ENCODE results near the gene MRPL9.
"Not testable (repeated sequence)": the region's sequence is repeated elsewhere in the genome, so short reads cannot be mapped to it uniquely, and the experiment has no call there.

The MRPL9 gene

DNA sequence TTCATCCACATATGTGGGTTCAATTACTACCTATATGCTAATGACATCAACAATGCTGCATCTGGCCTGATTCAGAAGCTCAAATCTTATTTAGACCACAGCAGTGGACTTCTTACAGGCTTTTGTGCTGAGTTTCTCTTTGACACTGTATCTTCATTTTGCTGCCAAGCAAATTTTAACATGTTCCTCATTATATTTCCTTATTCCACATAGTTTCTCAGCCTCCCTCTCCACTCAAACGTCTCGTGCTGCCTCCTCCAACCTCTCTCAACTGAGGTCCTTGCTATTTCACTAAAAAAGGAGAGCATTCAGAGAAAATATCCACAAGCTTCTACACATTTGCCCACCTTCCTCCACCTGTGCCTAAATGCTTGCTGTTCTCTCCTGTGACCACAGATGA lies 20.5 kb upstream of the MRPL9 start:
- DNase-seq, result no peak

DNA sequence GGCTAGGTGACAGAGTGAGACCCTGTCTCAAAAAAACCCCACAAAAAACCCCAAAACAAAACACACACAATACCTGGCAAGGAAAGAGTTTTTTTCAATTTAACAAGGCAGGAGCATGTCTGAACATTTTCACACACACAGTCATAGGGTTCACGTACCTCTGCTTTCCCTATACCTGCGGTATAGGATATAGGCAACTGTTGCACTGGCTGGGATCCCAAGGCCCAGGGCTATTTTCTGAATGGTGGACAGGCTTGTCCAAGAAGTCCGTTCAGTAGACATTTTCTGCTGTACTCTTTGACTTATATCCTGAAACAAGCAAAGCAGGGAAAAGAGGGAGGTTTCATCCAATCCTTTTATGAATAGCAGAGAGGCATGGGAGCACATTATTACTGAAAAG lies 19.4 kb upstream of the MRPL9 start:
- DNase-seq, result no peak

DNA sequence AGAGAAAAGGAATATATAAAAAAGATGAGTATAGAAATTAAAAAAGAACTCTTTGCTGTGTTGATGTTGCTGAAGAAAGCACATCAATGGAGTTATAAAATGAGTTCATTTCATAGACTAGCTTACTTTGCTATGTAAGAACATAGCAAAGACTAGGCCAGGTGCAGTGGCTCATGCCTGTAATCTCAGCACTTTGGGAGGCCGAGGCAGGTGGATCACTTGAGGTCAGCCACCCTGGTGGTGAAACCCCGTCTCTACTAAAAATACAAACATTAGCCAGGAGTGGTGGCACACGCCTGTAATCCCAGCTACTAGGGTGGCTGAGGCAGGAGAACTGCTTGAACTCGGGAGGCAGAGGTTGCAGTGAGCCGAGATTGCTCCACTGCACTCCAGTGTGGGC lies 18.7 kb upstream of the MRPL9 start:
- DNase-seq, result not testable (repeated sequence)

DNA sequence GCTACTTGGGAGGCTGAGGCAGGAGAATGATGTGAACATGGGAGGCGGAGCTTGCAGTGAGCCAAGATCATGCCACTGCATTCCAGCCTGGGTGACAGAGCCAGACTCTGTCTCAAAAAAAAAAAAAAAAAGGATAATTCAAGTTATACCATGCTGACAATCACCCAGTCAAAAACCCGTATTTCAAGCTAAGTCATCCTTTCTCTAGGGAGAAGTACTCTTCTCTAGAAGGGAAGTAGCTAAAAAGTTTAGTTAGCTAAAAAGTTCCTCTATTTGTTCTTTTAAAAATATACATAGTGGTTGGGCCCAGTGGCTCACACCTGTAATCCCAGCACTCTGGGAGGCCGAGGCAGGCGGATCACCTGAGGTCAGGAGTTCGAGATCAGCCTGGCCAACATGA lies 17.4 kb upstream of the MRPL9 start:
- not testable (repeated sequence) for DNase-seq

DNA sequence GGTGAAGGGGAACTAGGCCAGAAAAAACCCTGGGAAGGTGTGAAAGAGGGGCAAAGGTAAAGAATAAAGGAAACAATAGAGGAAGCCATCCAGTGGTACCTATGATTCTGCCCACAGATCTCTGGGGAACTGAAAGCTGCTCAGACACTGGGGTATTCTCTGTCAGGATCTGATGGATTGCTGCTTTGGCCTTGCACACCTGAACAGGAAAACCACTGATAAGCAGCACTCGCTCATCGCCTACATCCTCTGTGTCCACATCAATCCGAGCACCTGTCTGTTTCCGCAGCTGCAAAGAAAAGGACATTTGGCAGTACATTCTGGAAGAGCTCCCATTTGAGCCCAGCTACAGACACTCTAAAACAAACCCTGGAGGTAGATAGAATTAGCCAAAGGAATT lies 16.6 kb upstream of the MRPL9 start:
- no peak for DNase-seq

DNA sequence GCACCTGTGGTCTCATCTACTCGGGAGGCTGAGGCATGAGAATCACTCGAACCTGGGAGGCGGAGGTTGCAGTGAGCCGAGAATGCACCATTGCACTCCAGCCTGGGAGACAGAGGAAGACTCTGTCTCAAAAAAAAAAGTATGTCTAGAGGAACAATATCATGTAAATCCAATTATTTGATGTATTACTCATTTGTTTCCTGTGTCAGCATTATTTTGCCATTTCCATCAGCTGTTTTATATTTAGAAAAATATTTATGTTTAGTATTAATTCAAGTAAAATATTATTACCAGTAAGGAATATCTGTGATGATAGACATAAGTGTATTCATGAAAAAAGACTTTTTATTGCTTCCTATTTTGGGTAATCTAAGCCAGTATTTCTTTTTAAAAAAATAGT lies 14.0 kb upstream of the MRPL9 start:
- no peak for DNase-seq

DNA sequence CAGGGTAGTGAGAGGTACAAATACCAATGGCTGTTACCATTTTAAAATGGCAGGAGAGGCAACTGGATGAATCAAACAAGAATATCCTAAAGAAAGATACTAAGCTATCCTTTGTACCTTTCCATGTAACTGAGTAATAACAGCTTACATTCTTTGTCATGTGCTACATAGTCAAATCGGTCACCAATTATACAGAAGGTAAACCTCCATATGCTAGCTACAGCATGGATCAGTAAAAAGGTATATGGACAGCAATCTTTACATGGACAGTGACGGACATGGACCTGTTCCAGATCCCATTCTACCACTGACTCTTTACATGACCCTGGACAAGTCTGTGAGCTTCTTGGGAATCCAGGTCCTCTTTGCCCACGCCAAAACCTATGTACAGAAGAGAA lies 13.4 kb upstream of the MRPL9 start:
- no peak for DNase-seq

DNA sequence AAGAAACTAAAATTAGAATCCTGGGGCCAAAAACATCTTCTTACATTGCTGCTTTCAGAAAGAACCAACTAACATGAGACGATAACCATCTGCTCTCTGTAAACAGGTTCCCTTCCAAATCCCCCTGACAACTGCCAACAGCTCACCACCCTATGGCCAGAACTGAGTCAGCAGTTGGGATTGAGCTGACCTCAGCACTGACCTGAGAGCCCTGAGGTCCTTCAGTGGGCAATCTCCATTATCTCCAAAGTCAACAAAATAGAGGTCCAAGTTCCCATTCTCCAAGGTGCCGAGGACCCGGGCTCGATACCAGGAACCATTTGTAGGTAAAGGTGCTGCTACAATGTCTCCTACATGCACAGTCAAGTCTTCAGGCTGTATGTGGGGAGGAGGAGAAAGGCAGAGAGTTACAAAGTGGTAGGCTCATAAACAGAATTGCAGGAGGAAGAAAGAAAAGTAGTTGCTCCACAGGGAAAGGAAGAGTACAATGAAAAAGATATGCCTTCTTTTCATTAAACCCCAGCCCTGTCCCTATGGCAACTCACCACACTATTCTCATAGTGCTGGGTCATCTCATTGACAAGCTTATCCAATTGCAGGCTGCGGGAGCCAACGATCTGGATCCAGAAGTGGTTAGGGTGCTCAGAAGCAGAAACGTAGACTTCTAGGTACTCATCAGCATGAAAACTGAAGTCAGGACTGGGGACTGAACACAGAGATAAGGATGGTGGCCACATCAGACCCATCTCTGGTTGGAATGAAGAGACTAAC lies 12.8 kb upstream of the MRPL9 start:
- DNase-seq, result no peak

DNA sequence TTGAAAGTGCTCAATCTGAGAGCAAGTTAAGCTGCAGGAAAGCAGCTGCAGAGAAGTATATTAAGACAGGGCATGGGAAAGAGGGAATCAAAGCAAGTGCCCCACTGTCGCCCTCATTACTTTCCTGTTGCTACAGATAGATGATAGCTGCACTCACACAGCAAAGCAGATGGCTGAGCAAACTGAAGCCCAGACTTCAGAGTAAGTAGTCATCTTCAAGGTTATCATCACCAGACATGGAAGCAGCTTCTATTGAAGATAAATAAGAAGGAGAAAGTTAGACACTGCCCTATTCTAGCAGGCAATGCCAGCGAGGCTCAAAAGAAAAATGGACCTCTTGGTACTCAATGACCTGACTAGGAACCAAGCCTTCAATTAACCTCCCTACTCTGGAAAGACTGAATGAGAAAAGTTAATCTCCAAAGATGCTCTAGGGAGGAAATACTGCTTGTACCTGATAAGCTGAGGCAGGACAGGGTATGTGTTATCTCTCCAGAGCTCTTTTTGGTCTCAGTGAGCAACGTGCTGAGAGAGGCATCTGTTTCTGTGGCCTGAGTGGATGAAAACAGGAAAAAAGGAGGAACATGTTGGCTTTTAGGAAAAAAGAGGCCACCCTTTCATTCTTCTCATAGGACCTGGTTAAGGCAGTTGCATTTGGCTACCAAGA lies 11.1 kb upstream of the MRPL9 start:
- DNase-seq, result no peak

DNA sequence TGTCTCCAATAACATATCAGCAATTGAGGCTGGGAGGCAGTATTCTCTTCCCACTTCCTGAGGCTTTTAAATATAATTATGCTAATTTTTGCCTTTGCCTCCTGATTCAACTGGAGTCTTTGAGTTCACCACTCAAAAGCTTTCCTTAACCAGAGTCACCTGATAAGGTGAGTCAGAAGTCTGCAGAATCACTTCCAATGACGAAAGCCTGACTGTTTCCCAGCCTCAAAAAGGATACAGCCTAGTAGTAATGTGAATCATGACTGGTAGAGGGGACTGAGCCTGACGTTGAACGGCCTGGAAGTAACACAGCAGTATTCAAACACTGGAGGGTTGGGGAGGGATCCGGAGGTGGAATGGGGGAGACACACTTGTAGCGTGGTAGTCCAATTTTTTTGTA lies 10.4 kb upstream of the MRPL9 start:
- no peak for DNase-seq

DNA sequence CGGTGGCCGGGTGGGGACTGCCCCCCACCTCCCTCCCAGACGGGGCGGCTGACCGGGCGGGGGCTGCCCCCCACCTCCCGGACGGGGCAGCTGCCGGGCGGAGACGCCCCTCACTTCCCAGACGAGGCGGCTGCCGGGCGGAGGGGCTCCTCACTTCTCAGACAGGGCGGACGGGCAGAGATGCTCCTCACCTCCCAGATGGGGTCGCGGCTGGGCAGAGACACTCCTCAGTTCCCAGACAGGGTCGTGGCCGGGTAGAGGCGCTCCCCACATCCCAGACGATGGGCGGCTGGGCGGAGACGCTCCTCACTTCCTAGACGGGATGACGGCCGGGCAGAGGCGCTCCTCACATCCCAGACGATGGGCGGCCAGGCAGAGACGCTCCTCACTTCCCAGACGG lies 6.0 kb upstream of the MRPL9 start:
- DNase-seq, result not testable (repeated sequence)

DNA sequence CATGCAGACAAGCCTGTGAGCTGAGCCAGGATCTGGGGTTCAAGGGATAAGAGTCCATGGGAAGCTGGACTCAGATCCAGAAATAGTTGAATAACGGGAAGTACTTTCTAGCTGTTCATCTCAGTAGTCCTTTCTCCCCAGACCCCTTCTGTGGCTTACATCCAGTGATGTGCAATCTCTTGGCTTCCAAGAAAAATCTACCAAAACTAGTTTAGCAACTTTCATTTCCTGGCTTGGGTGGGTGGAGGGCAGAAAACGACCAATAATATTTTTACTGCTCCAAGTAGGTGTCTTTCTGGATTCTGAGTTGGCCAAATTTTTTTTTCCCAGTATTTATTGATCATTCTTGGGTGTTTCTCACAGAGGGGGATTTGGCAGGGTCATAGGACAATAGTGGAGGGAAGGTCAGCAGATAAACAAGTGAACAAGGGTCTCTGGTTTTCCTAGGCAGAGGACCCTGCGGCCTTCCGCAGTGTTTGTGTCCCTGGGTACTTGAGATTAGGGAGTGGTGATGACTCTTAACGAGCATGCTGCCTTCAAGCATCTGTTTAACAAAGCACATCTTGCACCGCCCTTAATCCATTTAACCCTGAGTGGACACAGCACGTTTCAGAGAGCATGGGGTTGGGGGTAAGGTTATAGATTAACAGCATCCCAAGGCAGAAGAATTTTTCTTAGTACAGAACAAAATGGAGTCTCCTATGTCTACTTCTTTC lies 5.2 kb upstream of the MRPL9 start:
- DNase-seq, result not testable (repeated sequence)

DNA sequence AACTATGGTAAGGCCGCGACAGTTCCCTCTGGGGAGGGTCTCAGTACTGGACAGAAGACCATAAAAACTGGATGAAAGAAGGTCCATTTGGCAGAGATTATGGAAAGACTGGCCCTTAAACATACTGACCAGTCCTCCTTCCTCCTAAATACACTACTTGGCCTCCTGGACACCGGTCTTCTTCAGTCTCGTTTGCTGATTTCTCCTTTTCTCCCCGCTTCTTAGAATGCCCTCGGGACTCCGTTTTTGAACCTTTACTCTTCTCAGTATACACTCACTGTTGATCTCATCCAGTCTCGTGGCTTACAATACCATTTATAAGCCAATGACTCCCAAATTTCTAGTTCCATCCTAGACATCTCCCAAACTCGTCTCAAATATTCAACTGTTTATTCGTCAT lies 694 bp upstream of the MRPL9 start:
- no peak for DNase-seq

DNA sequence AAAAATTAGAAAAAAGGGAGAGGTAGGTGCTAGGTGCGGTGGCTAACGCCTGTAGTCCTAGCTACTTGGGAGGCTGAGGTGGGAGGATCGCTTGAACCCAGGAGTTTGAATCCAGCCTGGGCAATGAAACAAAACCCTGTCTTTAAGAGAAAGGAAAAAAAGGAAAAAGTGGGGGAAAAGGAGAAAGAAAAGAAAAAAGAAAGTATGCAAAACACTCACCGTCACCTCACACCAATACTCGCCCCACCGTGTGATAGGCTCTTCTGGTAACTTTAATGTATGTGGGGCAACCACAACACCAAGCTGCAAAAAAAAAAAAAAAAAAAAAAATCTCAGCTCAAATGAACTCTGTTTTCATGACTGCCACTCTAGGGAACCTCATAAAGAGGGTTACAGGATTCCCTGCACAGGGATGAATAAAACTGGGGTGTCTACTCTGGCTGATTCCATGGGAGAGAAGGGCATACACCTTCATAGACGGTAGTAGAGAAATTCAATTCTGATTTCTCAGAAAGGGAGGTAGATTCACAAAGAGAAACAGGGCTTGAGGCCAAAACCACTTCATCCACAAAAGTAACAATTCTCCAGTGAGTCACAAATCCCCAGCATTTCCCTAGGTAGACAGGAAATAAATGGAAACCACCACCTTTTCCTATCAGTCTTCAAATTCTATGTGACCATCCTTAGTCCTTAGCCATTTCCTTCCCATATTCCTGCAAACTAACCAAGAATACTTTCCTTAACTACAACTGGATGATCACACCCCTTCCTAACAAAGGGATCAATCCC lies 2.5 kb downstream of the MRPL9 start:
- no peak for DNase-seq

DNA sequence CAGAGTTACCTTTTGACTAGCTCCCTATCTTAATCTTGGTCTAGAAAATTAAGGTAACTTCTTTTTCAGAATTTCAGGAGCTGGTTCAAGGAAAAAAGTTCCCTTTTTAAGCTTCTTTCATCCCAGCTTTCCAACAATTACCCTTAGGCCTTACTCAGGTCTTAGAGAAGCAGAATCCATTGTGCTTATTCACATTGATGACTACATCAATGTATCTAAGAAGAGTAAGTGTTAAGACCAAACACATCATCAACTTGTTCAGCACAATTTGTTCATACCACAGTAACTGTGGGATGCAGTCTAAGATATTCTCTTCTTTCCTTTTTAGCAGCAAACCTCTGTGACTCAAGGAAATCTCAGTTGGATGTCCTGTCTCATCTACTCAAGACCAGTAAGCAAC lies 4.1 kb downstream of the MRPL9 start:
- no peak for DNase-seq

DNA sequence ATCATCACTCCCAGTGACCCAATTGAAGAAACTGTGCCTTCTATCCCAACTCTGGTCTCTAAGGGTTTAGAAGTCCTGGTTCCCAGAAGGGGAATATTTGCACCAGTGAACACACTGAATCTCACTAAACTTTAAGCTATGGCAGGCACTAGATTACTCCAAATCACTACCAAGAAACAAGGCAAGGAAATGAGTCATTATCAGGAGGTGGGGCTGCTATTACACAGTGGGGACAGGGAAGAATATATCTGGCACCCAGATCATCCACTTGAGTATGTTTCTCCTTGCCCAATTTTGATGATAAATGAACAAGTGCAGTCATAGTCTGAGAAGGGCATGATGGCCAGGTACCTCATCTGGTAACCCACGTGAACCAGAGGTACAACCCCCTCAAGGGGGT lies 7.0 kb downstream of the MRPL9 start:
- DNase-seq, result peak in 1 of 5 donors; percentile 12

DNA sequence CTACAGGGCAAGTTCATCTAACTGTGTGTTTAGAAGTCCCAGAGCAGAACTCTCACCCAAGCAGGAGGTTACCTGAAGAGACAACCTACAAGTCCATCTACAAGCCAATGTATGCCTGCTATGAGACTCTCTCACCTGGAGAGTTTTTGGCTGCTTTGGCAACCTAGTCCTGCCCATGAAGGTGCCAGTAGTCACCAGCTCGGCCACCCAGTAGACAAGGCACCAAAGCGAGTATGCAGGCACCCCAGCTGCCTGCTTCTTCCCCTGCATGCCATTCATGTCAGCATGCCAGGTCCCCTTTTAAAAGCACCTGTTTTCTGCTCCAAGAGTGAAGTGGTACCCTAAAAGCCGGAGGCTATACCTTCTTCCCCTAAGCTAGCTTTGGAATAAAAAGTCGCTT lies 21.8 kb downstream of the MRPL9 start:
- DNase-seq, result no peak

DNA sequence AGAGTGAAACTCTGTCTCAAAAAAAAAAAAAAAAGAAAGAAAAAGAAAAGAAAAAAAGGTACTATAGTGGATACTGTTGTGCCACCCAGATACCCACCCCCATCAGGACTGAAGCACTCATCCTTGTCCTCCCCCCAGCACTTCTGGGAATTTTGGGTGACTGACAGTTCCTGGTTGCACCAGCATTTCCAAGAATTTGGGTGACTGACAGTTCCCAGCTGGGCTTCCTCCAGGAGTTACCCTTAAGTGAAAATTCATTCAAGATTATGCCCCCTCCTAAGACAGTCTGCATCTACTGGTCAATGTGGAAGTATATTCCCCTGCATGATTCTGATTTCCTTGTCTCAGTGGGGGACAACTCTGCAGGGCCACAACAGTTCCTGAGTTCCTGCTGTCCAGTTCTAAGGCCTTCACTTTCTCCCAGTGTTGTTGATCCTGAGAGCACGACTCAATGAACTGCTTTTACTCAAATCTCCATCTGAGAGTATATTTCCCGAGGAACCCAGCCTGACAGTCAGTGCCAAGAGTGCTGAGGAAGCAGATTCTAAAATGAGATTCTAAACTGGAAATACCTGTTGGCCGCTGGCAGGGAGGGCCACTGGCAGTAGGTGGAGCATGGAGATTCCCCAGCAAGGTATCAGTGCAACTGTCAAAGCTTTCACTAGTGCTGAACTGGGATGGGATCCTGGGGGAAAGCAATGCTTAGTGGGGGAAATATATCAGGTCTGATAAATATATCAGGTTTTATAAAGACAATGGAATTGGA lies 23.5 kb downstream of the MRPL9 start:
- no peak for DNase-seq

DNA sequence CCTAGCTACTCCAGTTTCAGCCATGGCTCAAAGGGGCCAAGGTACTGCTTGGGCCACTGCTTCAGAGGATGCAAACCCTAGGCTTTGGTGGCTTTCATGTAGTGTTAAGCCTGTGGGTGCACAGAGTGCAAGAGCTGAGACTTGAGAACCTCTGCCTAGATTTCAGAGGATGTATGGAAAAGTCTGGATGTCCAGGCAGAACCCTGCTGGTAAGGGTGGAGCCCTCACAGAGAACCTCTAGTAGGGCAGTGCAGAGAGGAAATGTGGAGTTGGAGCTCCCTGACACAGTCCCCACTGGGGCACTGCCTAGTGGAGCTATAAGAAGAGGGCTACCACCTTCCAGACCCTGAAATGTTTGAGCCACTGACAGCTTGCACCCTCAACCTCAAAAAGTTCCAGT lies 25.8 kb downstream of the MRPL9 start:
- no peak for DNase-seq

DNA sequence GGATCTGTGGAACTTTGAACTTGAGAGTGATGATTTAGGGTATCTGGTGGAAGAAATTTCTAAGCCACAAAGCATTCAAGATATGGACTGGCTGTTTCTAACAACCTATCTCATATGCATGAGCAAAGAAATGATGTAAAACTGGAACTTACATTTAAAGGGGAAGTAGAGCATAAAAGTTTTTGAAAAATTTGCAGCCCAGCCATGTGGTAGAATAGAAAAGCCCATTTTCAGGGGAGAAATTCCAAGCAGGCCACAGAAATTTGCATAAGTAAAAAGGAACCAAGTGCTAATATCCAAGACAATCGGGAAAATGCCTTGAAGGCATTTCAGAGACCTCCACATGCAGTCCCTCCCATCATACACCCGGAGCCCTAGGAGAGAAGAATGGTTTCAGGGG lies 26.3 kb downstream of the MRPL9 start:
- no peak for DNase-seq

DNA sequence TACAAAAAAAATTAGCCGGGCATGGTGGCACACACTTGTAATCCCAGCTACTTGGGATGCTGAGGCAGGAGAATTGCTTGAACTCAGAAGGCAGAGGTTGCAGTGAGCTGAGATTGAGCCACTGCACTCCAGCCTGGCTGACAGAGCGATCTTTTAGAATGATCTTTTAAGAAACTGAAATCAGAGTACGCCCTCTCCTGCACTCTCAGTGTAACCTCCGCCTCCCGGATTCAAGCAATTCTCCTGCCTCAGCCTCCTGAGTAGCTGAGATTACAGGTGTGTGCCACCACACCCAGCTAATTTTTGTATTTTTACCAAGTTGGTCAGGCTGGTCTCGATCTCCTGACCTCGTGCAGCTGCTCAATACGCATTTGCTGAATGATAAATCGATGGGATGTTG lies 29.3 kb downstream of the MRPL9 start:
- not testable (repeated sequence) for DNase-seq

DNA sequence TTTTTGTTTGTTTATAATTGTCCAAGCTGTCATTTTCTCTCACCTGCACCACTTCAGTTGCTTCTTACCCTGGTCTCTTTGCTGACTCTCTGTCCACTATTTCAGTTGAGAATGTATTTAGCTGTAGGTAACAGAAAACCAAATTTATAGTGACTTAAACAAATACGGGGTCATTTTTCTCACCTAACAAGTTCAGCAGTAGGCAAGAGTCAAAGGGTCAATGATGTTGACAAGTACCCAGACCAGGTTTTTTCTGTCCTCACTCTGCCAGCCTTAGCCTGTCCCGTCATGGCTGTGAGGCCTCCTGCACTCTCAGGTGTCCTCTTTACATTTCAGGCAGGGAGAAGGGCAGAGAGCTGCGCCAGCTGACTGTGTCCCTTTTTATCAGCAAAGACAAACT lies 30.2 kb downstream of the MRPL9 start:
- no peak for DNase-seq

DNA sequence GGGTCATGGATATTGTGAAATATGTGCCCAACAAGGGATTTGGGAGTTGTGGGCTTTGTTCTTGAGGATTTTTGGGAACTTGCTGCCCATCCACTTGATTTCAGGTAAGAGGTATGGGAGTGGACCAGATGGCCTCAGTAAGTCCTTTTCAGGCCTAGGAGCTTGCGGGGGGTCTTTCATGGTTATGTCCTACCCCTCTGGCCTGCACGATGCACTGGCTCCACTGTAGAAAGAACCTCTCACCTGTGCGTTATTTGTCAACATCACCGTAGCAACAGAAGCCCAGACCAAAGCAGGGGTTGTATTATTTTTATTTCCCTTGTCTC lies 33.4 kb downstream of the MRPL9 start:
- no peak for DNase-seq

Data from T-helper 1 cell (primary cell).